Tibial nerve (tissue), 4 donors: ENCODE measurements around the gene CD247.
"Not testable (repeated sequence)": the region's sequence is repeated elsewhere in the genome, so short reads cannot be mapped to it uniquely, and the experiment has no call there.

ENCODE experiments used
- CTCF ChIP-seq, 5 experiments: fragments of 200-600 bp in 3 of 5; fragments of 450-650 bp in 2 of 5; sonication (generic) in 3 of 5; IDR thresholded peaks; one replicate each; pipeline ENCODE4 v1.5.1; 2016 to 2019; ENCODE audit warnings: antibody characterized with exemption in 5 of 5, mild to moderate bottlenecking in 3 of 5, moderate library complexity in 2 of 5
- EP300 ChIP-seq, 2 donors: sonication (generic); formaldehyde crosslinking; IDR thresholded peaks; one replicate each; pipeline ENCODE4 v1.6.1; 2017; ENCODE audit warnings: antibody characterized with exemption in 2 of 2, mild to moderate bottlenecking in 1 of 2

- TF ChIP-seq CTCF, EP300 (IDR thresholded peaks at IDR 0.05): not testable (repeated sequence)
These were observed 36.7 kb upstream of the CD247 start for GRCh38 chr1:167555072-167555471.
